ENCODE data around the gene KDM7A. TPM values are rescaled to one million over a fixed set of nuclear protein-coding genes. Genes with fewer than 3 reads are reported as not detected.
A peak's percentile ranks its signal among the peaks of the same experiment; 100 is the strongest.

Gene KDM7A
- total and polyA plus RNA-seq, 9 of the 15 experiments (the other 6 are each of a cell fraction or from before 2014, with no cell fraction given) = 0.90 to 8.4 (median 7.0) TPM

DNA sequence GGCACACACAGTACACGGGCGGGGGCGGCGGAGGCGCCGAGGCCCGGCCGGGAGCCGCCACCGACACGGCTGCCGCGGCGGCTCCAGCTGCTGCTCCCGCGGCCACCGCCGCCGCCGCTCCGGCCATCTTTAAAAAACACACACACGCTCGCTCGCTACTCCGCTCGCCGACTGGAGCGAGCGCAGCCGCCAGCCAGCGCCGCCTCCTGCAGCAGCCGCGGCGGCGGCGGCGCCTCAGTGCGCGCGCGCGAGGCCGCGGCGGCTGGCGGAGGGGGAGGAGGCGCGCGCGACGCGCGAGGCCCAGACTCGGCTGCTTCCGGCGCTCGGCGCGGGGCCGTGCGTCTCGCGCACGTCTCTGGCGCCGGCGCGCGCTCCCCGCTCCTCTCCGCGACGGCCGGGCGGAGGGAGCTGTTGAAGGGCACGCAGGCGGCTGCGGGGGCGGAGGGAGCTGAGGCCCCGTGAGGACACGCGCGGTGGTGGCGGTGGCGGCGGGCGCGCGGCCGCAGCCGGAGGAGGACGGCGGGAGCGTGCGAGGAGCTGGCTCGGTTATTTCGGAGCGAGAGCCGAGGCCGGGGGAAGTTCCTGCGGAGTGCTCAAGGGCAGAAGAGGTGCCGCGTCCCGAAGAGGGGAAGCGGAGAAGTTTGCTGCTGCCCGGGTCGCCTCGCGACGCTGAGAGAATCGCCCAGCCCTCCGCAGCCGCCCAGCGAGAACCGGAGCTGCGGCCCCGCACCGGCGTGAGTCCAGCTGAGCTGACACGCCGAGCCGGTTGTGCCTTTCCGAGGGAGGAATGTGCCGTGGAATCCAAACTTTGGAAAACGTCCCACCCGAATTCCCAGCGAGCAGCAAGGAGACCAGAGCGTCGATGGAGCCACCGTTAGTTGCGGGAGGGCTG is at the start of gene KDM7A (continued):
- peak; percentile 15; the same call in 1 of the 2 replicates for TF ChIP-seq E2F4 (CRISPR knock-in tag; IDR thresholded peaks at IDR 0.05; ENCODE audit: low read depth)
- TF ChIP-seq RNF2 (IDR thresholded peaks at IDR 0.05) = peak; percentile 80
- peak; percentile 91 for TF ChIP-seq ZBTB17 (CRISPR knock-in tag; IDR thresholded peaks at IDR 0.05)
- no peak for TF ChIP-seq ZNF354B (CRISPR knock-in tag; IDR thresholded peaks at IDR 0.05)
- TF ChIP-seq ZNF707 (CRISPR knock-in tag; conservative IDR thresholded peaks at IDR 0.05) = no peak
- peak; percentile 70 for TF ChIP-seq E2F8 (IDR thresholded peaks at IDR 0.05; ENCODE audit: low read depth, partially characterized antibody)
- TF ChIP-seq PRPF4 (IDR thresholded peaks at IDR 0.05; ENCODE audit: insufficient read depth, low read depth, low read length, poor library complexity, severe bottlenecking) = no peak
- no peak for TF ChIP-seq FOXM1 (IDR thresholded peaks at IDR 0.05; ENCODE audit: low read depth)
- peak; percentile 93 for TF ChIP-seq FOXM1 (CRISPR knock-in tag; IDR thresholded peaks at IDR 0.05; ENCODE audit: low read depth)
- no peak for TF ChIP-seq CCAR2 (IDR thresholded peaks at IDR 0.05; ENCODE audit: low read depth, low read length)
- TF ChIP-seq ZNF184 (CRISPR knock-in tag; IDR thresholded peaks at IDR 0.05) = no peak
- TF ChIP-seq ZNF551 (CRISPR knock-in tag; IDR thresholded peaks at IDR 0.05) = no peak
- no peak for TF ChIP-seq POLR2AphosphoS2 (IDR thresholded peaks at IDR 0.05; ENCODE audit: low read length)
- TF ChIP-seq SRSF7 (optimal IDR thresholded peaks at IDR 0.05; ENCODE audit: low read depth, low read length) = no peak
- peak; percentile 42 for TF ChIP-seq SAP30 (IDR thresholded peaks at IDR 0.05; ENCODE audit: borderline replicate concordance, insufficient read depth, low read depth, low read length, poor library complexity, severe bottlenecking)
- no peak for TF ChIP-seq ZNF347 (CRISPR knock-in tag; IDR thresholded peaks at IDR 0.05; ENCODE audit: low read depth)
- TF ChIP-seq ZNF644 (tag; IDR thresholded peaks at IDR 0.05; ENCODE audit: low read depth) = peak; percentile 98
- TF ChIP-seq ZHX1 (conservative IDR thresholded peaks at IDR 0.05; ENCODE audit: low read length) = 0 out of 2 replicates have a peak, but pooled peaks have one; percentile 18
- TF ChIP-seq BCOR (IDR thresholded peaks at IDR 0.05) = peak; percentile 71

Measured in K562 (cell line).